Thyroid gland (tissue), 4 donors: ENCODE measurements around the gene BANK1.

Source experiments
- POLR2A ChIP-seq, 2 donors: fragments of 450-650 bp; IDR thresholded peaks; one replicate each; pipeline ENCODE4 v1.6.1; 2017; ENCODE audit warnings: antibody characterized with exemption in 2 of 2, mild to moderate bottlenecking in 2 of 2, moderate library complexity in 1 of 2
- TF ChIP-seq, protein P1 (sequence below), 6 experiments: fragments of 200-600 bp in 3 of 6; fragments of 450-650 bp in 3 of 6; sonication (generic) in 3 of 6; IDR thresholded peaks; one replicate each; pipeline ENCODE4 v1.5.1; 2016 to 2019; ENCODE audit warnings: antibody characterized with exemption in 6 of 6, mild to moderate bottlenecking in 2 of 6, inconsistent platforms in 1 of 6, moderate library complexity in 1 of 6

DNA sequence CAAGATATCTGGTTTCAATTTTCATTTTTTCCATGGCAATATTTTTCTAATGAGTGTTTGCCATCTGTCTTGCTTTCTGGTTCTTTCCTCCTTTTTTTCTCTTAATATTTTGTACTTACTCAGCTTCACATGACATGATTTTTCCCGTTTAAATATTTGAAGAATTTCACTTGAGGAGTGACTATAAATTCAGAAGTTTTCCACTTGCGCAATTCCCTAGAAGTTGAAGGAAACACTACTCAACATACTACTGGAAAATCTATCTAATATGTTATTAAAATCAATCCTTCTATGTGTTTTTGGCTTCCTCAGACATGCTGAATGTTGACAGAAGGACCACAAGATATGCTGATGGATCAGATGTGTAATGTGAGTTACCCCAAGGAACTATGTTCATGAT, 36.8 kb upstream of the BANK1 start:
- TF ChIP-seq, protein P1, sequence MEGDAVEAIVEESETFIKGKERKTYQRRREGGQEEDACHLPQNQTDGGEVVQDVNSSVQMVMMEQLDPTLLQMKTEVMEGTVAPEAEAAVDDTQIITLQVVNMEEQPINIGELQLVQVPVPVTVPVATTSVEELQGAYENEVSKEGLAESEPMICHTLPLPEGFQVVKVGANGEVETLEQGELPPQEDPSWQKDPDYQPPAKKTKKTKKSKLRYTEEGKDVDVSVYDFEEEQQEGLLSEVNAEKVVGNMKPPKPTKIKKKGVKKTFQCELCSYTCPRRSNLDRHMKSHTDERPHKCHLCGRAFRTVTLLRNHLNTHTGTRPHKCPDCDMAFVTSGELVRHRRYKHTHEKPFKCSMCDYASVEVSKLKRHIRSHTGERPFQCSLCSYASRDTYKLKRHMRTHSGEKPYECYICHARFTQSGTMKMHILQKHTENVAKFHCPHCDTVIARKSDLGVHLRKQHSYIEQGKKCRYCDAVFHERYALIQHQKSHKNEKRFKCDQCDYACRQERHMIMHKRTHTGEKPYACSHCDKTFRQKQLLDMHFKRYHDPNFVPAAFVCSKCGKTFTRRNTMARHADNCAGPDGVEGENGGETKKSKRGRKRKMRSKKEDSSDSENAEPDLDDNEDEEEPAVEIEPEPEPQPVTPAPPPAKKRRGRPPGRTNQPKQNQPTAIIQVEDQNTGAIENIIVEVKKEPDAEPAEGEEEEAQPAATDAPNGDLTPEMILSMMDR (IDR thresholded peaks at IDR 0.05): no peak
- no peak for TF ChIP-seq POLR2A (IDR thresholded peaks at IDR 0.05)
